GM12892 (cell line): ENCODE data around the gene SCAMP1.
"Not testable (repeated sequence)": the region's sequence is repeated elsewhere in the genome, so short reads cannot be mapped to it uniquely, and the experiment has no call there.

Experiments
- DNase-seq: peaks from one replicate; pipeline ENCODE4 v3.0.0; 2011; ENCODE audit not compliant: insufficient read length
- FAIRE-seq: peaks from 2 replicates; lab custom pipeline; 2011; peaks lifted over from hg19 to GRCh38; lab: Jason Lieb, UNC
- POLR2A ChIP-seq: IDR thresholded peaks from 2 replicates; pipeline ENCODE4 v1.6.1; 2011; ENCODE audit warnings: low read depth, low read length, control low read depth
- POLR2AphosphoS5 ChIP-seq: IDR thresholded peaks from 2 replicates; pipeline ENCODE4 v1.6.1; 2011; ENCODE audit warnings: low read depth, low read length, control low read depth
- TAF1 ChIP-seq: IDR thresholded peaks from 2 replicates; pipeline ENCODE4 v1.6.1; 2011; ENCODE audit warnings: low read depth, mild to moderate bottlenecking, control low read depth, low read length, borderline replicate concordance

Gene SCAMP1

DNA sequence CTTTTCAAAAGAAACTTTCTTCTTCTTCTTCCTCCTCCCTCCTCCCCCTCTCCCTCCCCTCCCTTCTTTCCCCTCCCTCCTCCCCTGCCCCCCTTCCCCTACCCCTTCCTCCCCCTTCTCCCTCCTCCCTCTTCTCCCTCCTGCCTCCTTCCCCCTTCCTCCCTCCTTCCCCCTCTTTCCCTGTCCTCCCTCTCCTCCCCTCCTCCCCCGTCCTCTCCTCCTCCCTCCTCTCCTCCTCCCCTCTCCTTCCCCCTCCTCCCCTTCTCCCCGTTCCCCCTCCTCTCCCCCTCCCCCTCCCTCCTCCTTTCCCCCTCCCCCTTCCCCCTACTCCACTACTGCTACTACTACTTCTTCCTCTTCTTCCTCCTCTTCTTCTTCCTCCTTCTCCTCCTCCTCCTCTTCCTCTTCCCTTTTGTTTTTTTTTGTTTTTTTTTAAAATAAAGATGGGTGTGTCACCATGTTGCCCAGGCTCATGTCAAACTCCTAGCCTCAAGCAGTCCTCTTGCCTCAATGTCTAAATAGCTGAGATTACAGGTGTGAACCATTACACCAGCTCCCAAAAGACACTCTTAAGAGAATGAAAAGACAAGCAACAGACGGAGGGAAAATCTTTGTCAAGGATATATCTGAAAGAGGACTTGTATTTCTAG lies 87.5 kb downstream of the SCAMP1 start:
- FAIRE-seq (no peak), DNase-seq (no peak)
- TF ChIP-seq POLR2A (no peak), TAF1 (no peak), POLR2AphosphoS5 (no peak)

GRCh38 chr5:78449103-78449502 lies 88.7 kb downstream of the SCAMP1 start:
- FAIRE-seq (no peak), DNase-seq (no peak)
- TF ChIP-seq TAF1, result no peak
- TF ChIP-seq POLR2AphosphoS5, result no peak
- TF ChIP-seq POLR2A, result no peak

DNA sequence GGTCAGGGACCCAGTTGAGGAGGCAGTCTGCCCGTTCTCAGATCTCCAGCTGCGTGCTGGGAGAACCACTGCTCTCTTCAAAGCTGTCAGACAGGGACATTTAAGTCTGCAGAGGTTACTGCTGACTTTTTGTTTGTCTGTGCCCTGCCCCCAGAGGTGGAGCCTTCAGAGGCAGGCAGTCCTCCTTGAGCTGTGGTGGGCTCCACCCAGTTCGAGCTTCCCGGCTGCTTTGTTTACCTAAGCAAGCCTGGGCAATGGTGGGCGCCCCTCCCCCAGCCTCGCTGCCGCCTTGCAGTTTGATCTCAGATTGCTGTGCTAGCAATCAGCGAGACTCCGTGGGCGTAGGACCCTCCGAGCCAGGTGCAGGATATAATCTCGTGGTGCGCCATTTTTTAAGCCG lies 97.1 kb downstream of the SCAMP1 start:
- not testable (repeated sequence) for DNase-seq, FAIRE-seq

DNA sequence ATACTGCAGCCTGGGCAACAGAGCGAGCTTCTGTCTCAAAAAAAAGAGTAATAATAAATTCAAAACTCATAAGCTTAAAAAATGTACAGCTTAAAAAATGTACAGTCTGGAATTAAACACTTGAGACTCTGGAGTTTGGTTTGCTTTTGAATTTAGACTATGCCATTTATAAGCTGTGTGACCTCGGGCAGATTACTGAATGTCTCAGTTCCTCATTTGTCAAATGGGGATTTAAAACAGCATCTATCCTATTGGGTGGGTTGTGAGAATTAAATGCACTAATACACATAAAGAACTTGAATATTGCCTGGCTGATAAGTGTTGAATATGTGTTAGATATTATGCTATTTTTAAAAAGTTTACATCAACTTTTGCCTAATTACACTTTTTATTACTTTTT lies 98.4 kb downstream of the SCAMP1 start:
- FAIRE-seq, result no peak

GRCh38 chr5:78467140-78467539 lies 106.7 kb downstream of the SCAMP1 start:
- FAIRE-seq (no peak), DNase-seq (no peak)
- TF ChIP-seq POLR2AphosphoS5, result no peak
- no peak for TF ChIP-seq TAF1

More for the DNA sequence above, 98.4 kb downstream of the SCAMP1 start:
- TF ChIP-seq POLR2AphosphoS5, result no peak
- TF ChIP-seq POLR2A, result no peak
- TF ChIP-seq TAF1, result no peak
- no peak for DNase-seq

- DNase-seq, result no peak
- TF ChIP-seq TAF1 (no peak), POLR2AphosphoS5 (no peak), POLR2A (no peak)
- peak; percentile 90 for FAIRE-seq
These were observed 107.4 kb downstream of the SCAMP1 start for GRCh38 chr5:78467752-78468357.

GRCh38 chr5:78471896-78472295 lies 111.5 kb downstream of the SCAMP1 start:
- TF ChIP-seq POLR2AphosphoS5 (no peak), TAF1 (no peak), POLR2A (no peak)
- no peak for DNase-seq
- FAIRE-seq, result no peak

DNA sequence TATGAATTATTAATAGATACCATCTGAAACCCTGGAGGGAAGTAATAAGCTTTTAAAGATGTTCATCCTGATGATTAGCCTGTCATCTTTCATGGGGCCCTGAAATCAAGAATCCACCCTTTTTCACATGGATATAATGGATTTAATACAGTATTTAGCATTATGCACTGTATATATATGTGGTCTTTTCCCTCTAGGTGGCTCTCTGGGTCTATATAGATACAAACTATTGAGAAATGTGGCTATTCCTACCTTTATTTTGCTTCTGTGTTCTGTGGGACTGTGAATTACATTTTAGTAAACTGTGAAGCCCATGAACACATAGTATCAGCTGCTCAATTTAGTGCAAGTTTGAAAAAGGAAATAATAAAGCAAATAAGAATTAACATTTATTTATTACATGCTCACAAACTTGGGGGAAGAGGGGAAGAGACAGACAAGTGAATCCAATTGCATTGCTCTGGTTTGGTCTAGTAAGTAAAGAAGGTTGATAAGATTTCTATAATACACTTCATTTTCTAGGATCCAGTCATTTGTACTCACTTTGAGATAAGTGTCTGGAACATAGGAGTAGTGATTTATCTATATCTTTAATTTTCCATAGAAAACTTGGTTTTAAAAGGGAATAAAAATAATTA lies 112.2 kb downstream of the SCAMP1 start:
- DNase-seq (no peak), FAIRE-seq (no peak)
- TF ChIP-seq POLR2AphosphoS5 (no peak), TAF1 (no peak), POLR2A (no peak)

GRCh38 chr5:78473751-78474150 lies 113.3 kb downstream of the SCAMP1 start:
- DNase-seq, result no peak
- TF ChIP-seq POLR2A (no peak), TAF1 (no peak), POLR2AphosphoS5 (no peak)
- FAIRE-seq, result no peak

DNA sequence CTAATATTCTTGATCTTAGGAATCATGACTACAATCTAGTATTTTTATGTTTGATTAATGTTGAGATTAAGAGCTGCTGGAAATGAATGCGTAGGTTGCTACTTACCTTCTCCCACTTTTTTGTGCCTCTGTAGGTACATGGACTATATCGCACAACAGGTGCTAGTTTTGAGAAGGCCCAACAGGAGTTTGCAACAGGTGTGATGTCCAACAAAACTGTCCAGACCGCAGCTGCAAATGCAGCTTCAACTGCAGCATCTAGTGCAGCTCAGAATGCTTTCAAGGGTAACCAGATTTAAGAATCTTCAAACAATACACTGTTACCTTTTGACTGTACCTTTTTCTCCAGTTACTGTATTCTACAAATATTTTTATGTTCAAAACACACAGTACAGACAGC lies 115.0 kb downstream of the SCAMP1 start:
- TF ChIP-seq TAF1 (no peak), POLR2AphosphoS5 (no peak), POLR2A (no peak)
- DNase-seq, result no peak
- FAIRE-seq, result no peak

DNA sequence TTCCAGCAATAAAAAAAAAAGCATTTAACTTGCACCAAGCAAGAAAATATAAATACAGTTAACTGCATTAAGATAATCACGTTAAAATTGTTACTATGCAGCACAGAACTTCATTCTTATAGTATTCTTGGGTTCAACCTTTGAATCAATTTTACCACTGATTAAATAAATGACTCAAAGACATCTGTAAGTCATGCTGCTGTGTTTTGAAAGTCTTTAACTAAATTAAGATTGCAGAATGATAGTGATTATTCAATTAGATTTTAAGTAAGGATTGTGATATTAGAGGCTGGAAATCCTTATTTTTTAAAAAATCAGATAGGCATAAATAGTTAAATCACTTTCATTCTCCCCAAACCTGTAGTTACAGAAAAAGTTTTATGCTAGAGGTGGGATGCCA lies 116.4 kb downstream of the SCAMP1 start:
- TF ChIP-seq TAF1 (no peak), POLR2A (no peak), POLR2AphosphoS5 (no peak)
- no peak for DNase-seq
- no peak for FAIRE-seq

- no peak for DNase-seq
- TF ChIP-seq POLR2A (no peak), POLR2AphosphoS5 (no peak), TAF1 (no peak)
- peak; percentile 27 for FAIRE-seq
These were observed 122.5 kb downstream of the SCAMP1 start for GRCh38 chr5:78482948-78483347.
